ENCODE measurements around the gene DEFB121. TPM values are rescaled to one million over a fixed set of nuclear protein-coding genes. Genes with fewer than 3 reads are reported as not detected.

The DEFB121 gene
- total and polyA plus RNA-seq, 2 experiments from 2014 or later = not detected

DNA sequence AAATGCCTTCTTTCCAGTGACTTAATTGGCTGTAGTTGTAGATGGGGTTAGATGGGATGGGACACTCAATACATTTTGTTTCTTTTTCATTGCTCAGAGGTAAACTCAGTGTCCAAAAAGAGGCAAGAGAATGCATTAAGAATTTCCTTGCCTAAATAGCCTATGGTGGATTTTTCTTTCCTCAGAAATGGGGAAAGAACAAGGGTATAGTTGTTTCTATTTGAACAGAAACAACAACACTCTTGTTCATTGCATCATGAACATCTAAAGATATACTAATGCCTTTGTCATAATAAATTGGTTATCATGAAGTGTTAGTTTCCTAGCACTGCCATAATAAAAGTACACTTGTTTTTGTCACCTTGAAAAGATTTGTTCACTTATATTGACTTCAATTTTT, 19.8 kb upstream of the DEFB121 start:
- no peaks in the 10 kb centered on the region for H3F3A ChIP-seq (ENCODE audit: insufficient read depth)
- no peaks in the 10 kb centered on the region for H3K79me2 ChIP-seq (ENCODE audit: insufficient read depth)
- no peak overlapping the region for H3K9ac ChIP-seq
- no peaks in the 10 kb centered on the region for H3K9me3 ChIP-seq (ENCODE audit: low read depth)
- no peak for TF ChIP-seq EZH2phosphoT487 (IDR thresholded peaks at IDR 0.05; ENCODE audit: insufficient read depth, low read depth)
- no peak for TF ChIP-seq EZH2 (IDR thresholded peaks at IDR 0.05; ENCODE audit: insufficient read depth, poor library complexity, severe bottlenecking)
- no peak overlapping the region for H2AFZ ChIP-seq
- no peak overlapping the region for H3K27ac ChIP-seq
- DNase-seq = no peak
- no peaks in the 10 kb centered on the region for H4K20me1 ChIP-seq (ENCODE audit: insufficient read depth)
- no peak overlapping the region for H3K4me2 ChIP-seq (ENCODE audit: unreplicated experiment)
- no peaks in the 10 kb centered on the region for H3K36me3 ChIP-seq (ENCODE audit: low read depth)
- H3K27me3 ChIP-seq (replicated peaks; ENCODE audit: insufficient read depth) = no peaks in the 10 kb centered on the region; the same call in none of the 2 replicates
- in situ Hi-C loops (cut with MboI) = no loop called here
- no peaks in the 10 kb centered on the region for H3K9me2 ChIP-seq (ENCODE audit: insufficient read depth)
- no peak overlapping the region for H3K4me3 ChIP-seq
- no peaks in the 10 kb centered on the region for H3K4me1 ChIP-seq (ENCODE audit: insufficient read depth)

DNA sequence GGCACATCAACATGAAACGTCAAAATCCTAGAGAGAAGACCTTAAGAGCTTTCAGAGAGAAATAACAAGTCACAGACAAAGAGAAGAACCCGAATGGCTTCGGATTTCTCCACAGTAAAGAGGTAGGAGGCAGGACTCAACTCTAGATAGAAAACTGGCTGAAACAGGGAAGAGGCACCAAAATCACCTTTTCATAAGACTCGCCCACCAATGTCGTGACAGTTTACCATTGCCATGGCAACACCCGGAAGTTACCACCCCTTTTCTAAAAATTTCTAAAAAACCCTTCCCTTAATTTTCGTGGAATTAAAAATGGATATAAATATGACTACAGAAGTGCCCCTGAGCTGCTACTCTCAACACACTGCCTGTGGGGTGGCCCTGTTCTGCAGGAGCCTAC, 12.3 kb upstream of the DEFB121 start:
- no peaks in the 10 kb centered on the region for H3K79me2 ChIP-seq (ENCODE audit: insufficient read depth)
- H4K20me1 ChIP-seq (ENCODE audit: insufficient read depth) = no peaks in the 10 kb centered on the region
- H3K9ac ChIP-seq = no peak overlapping the region
- in situ Hi-C loops (cut with MboI) = no loop called here
- H3K9me3 ChIP-seq (ENCODE audit: low read depth) = no peaks in the 10 kb centered on the region
- H3K27me3 ChIP-seq (replicated peaks; ENCODE audit: insufficient read depth) = no peaks in the 10 kb centered on the region
- DNase-seq = no peak
- H3K27ac ChIP-seq = no peak overlapping the region
- H3K4me2 ChIP-seq (ENCODE audit: unreplicated experiment) = no peak overlapping the region
- H3K9me2 ChIP-seq (ENCODE audit: insufficient read depth) = no peaks in the 10 kb centered on the region
- H3K4me3 ChIP-seq = no peak overlapping the region
- H3F3A ChIP-seq (ENCODE audit: insufficient read depth) = no peaks in the 10 kb centered on the region
- H3K4me1 ChIP-seq (ENCODE audit: insufficient read depth) = no peaks in the 10 kb centered on the region
- WGBS, 2 experiments (ENCODE audit: low coverage in 1 of 2, low lambda C conversion rate in 2 of 2, missing lambda C conversion rate in 2 of 2) = 52 to 56% methylated on average over 7 of the region's 7 CpGs
- no peaks in the 10 kb centered on the region for H3K36me3 ChIP-seq (ENCODE audit: low read depth)
- TF ChIP-seq EZH2 (IDR thresholded peaks at IDR 0.05; ENCODE audit: insufficient read depth, poor library complexity, severe bottlenecking) (no peak), EZH2phosphoT487 (IDR thresholded peaks at IDR 0.05; ENCODE audit: insufficient read depth, low read depth) (no peak)
- H2AFZ ChIP-seq = no peak overlapping the region

DNA sequence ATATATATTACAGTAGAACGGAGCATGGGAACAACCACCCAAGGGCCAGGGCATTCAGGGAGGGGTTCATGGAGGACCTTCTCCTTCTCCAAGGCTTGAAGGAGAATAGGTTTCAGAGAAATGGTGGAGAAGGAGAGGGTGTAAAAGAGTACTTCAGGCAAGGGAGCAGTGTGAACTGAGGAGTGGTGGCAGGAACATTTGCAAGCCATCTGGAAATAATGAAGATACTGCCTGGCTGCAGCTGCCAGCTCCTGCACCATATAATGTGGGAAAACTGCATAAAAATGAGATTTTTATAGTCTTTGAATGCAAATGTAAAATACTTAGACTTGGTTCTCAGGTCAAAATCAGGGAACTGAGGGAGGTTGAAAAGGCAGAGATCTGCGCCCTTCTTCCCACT, 9.6 kb upstream of the DEFB121 start:
- DNase-seq = no peak
- H3F3A ChIP-seq (ENCODE audit: insufficient read depth) = no peaks in the 10 kb centered on the region
- no peaks in the 10 kb centered on the region; the same call in 1 of the 2 replicates for H3K27me3 ChIP-seq (replicated peaks; ENCODE audit: insufficient read depth)
- no peak overlapping the region for H3K9ac ChIP-seq
- H2AFZ ChIP-seq = no peak overlapping the region
- no peak for TF ChIP-seq EZH2 (IDR thresholded peaks at IDR 0.05; ENCODE audit: insufficient read depth, poor library complexity, severe bottlenecking)
- no peak for TF ChIP-seq EZH2phosphoT487 (IDR thresholded peaks at IDR 0.05; ENCODE audit: insufficient read depth, low read depth)
- in situ Hi-C loops (cut with MboI) = no loop called here
- H3K9me3 ChIP-seq (ENCODE audit: low read depth) = no peaks in the 10 kb centered on the region
- 54 to 57% methylated on average over 2 of the region's 2 CpGs for WGBS, 2 experiments (ENCODE audit: low coverage in 1 of 2, low lambda C conversion rate in 2 of 2, missing lambda C conversion rate in 2 of 2)
- H3K36me3 ChIP-seq (ENCODE audit: low read depth) = no peaks in the 10 kb centered on the region
- no peaks in the 10 kb centered on the region for H3K9me2 ChIP-seq (ENCODE audit: insufficient read depth)
- H3K79me2 ChIP-seq (ENCODE audit: insufficient read depth) = no peaks in the 10 kb centered on the region
- no peaks in the 10 kb centered on the region for H3K4me1 ChIP-seq (ENCODE audit: insufficient read depth)
- no peak overlapping the region for H3K4me2 ChIP-seq (ENCODE audit: unreplicated experiment)
- H4K20me1 ChIP-seq (ENCODE audit: insufficient read depth) = no peaks in the 10 kb centered on the region
- H3K4me3 ChIP-seq = no peak overlapping the region
- no peak overlapping the region for H3K27ac ChIP-seq

DNA sequence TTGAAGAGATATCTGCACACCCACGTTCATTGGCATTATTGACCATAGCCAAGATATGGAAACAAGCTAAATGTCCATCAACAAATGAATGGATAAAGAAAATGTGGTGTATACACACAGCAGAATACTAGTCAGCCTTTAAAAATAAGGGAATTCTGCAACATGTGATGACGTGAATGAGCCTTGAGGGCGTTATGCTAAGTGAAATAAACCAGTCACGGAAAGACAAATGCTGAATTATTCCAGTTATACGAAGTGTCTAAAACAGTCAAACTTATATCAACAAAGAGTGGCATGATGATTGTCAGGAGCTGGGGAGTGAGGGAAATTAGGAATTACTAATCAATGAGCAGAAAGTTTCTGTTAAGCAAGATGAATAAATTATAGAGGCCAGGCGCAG, 8.4 kb upstream of the DEFB121 start:
- Histone ChIP-seq H3K4me3 (no peak overlapping the region), H3K27ac (no peak overlapping the region), H2AFZ (no peak overlapping the region), H3K4me2 (ENCODE audit: unreplicated experiment) (no peak overlapping the region), H3K4me1 (ENCODE audit: insufficient read depth) (no peaks in the 10 kb centered on the region), H3K9ac (no peak overlapping the region), H3K79me2 (ENCODE audit: insufficient read depth) (no peaks in the 10 kb centered on the region), H3F3A (ENCODE audit: insufficient read depth) (no peaks in the 10 kb centered on the region), H3K36me3 (ENCODE audit: low read depth) (no peaks in the 10 kb centered on the region), H3K27me3 (replicated peaks; ENCODE audit: insufficient read depth) (no peaks in the 10 kb centered on the region; the same call in 1 of the 2 replicates), H3K9me2 (ENCODE audit: insufficient read depth) (no peaks in the 10 kb centered on the region), H4K20me1 (ENCODE audit: insufficient read depth) (no peaks in the 10 kb centered on the region), H3K9me3 (ENCODE audit: low read depth) (no peaks in the 10 kb centered on the region)
- TF ChIP-seq EZH2 (IDR thresholded peaks at IDR 0.05; ENCODE audit: insufficient read depth, poor library complexity, severe bottlenecking) (no peak), EZH2phosphoT487 (IDR thresholded peaks at IDR 0.05; ENCODE audit: insufficient read depth, low read depth) (no peak)
- DNase-seq = no peak
- 38 to 39% methylated on average over 6 of the region's 6 CpGs for WGBS, 2 experiments (ENCODE audit: low coverage in 1 of 2, low lambda C conversion rate in 2 of 2, missing lambda C conversion rate in 2 of 2)
- in situ Hi-C loops (cut with MboI) = no loop called here

GRCh38 chr20:31410011-31410410, 4.0 kb upstream of the DEFB121 start:
- H2AFZ ChIP-seq = no peak overlapping the region
- 0% methylated on average over 1 of the region's 1 CpG for WGBS, 2 experiments (ENCODE audit: low coverage in 1 of 2, low lambda C conversion rate in 2 of 2, missing lambda C conversion rate in 2 of 2)
- H3K9me3 ChIP-seq (ENCODE audit: low read depth) = no peaks in the 10 kb centered on the region
- no peaks in the 10 kb centered on the region; the same call in 1 of the 2 replicates for H3K27me3 ChIP-seq (replicated peaks; ENCODE audit: insufficient read depth)
- no peak overlapping the region for H3K4me3 ChIP-seq
- TF ChIP-seq EZH2 (IDR thresholded peaks at IDR 0.05; ENCODE audit: insufficient read depth, poor library complexity, severe bottlenecking) (no peak), EZH2phosphoT487 (IDR thresholded peaks at IDR 0.05; ENCODE audit: insufficient read depth, low read depth) (no peak)
- H3K9ac ChIP-seq = no peak overlapping the region
- H3K9me2 ChIP-seq (ENCODE audit: insufficient read depth) = no peaks in the 10 kb centered on the region
- H3K4me2 ChIP-seq (ENCODE audit: unreplicated experiment) = no peak overlapping the region
- in situ Hi-C loops (cut with MboI) = no loop called here
- no peaks in the 10 kb centered on the region for H3K36me3 ChIP-seq (ENCODE audit: low read depth)
- H3K27ac ChIP-seq = no peak overlapping the region
- no peaks in the 10 kb centered on the region for H3F3A ChIP-seq (ENCODE audit: insufficient read depth)
- H3K4me1 ChIP-seq (ENCODE audit: insufficient read depth) = no peaks in the 10 kb centered on the region
- H3K79me2 ChIP-seq (ENCODE audit: insufficient read depth) = no peaks in the 10 kb centered on the region
- no peaks in the 10 kb centered on the region for H4K20me1 ChIP-seq (ENCODE audit: insufficient read depth)
- DNase-seq = no peak

All from GM23248 (cell line).